ENCODE results near the gene FNDC3A. TPM values are rescaled to one million over a fixed set of nuclear protein-coding genes. Genes with fewer than 3 reads are reported as not detected.
"Not testable (repeated sequence)": the region's sequence is repeated elsewhere in the genome, so short reads cannot be mapped to it uniquely, and the experiment has no call there.

Gene FNDC3A
- total RNA-seq, 2 donors from 2014 or later: 23.8 to 38.2 TPM

- no peak for ATAC-seq (replicated peaks)
- Mint-ChIP-seq H3K9me3 (peaks cover 6% of the 10 kb centered on the region), H3K27ac (peak overlapping the region; percentile 69), H3K4me3 (no peak overlapping the region), H3K4me1 (peaks cover 26% of the 10 kb centered on the region), H3K36me3 (ENCODE audit: low read depth) (peaks cover 32% of the 10 kb centered on the region), H3K27me3 (no peaks in the 10 kb centered on the region)
Measured at GRCh38 chr13:49044836-49045235, 69.1 kb downstream of the FNDC3A start.

- no peak for ATAC-seq (replicated peaks)
- no peak overlapping the region for H3K4me3 Mint-ChIP-seq
- peaks cover 27% of the 10 kb centered on the region for H3K36me3 Mint-ChIP-seq (ENCODE audit: low read depth)
- no peak overlapping the region for H3K27ac Mint-ChIP-seq
- H3K27me3 Mint-ChIP-seq: no peaks in the 10 kb centered on the region
- peaks cover 6% of the 10 kb centered on the region for H3K9me3 Mint-ChIP-seq
- peaks cover 26% of the 10 kb centered on the region for H3K4me1 Mint-ChIP-seq
Measured at GRCh38 chr13:49046002-49046401, 70.3 kb downstream of the FNDC3A start.

- peaks cover 27% of the 10 kb centered on the region for H3K36me3 Mint-ChIP-seq (ENCODE audit: low read depth)
- no peak overlapping the region for H3K4me3 Mint-ChIP-seq
- peaks cover 26% of the 10 kb centered on the region for H3K4me1 Mint-ChIP-seq
- ATAC-seq (replicated peaks): no peak
- H3K27me3 Mint-ChIP-seq: no peaks in the 10 kb centered on the region
- H3K9me3 Mint-ChIP-seq: peaks cover 6% of the 10 kb centered on the region
- no peak overlapping the region for H3K27ac Mint-ChIP-seq
Measured at GRCh38 chr13:49046519-49046918, 70.8 kb downstream of the FNDC3A start.

- Mint-ChIP-seq H3K27me3 (no peaks in the 10 kb centered on the region), H3K27ac (no peak overlapping the region), H3K4me1 (peaks cover 14% of the 10 kb centered on the region), H3K9me3 (peaks cover 6% of the 10 kb centered on the region), H3K36me3 (ENCODE audit: low read depth) (peaks cover 19% of the 10 kb centered on the region), H3K4me3 (no peak overlapping the region)
- no peak for ATAC-seq (replicated peaks)
Measured at GRCh38 chr13:49052813-49053212, 77.1 kb downstream of the FNDC3A start.

GRCh38 chr13:49053215-49053614 lies 77.5 kb downstream of the FNDC3A start:
- Mint-ChIP-seq H3K4me1 (peaks cover 13% of the 10 kb centered on the region), H3K4me3 (no peak overlapping the region), H3K27ac (no peak overlapping the region), H3K9me3 (peaks cover 6% of the 10 kb centered on the region), H3K27me3 (no peaks in the 10 kb centered on the region), H3K36me3 (ENCODE audit: low read depth) (peaks cover 23% of the 10 kb centered on the region)
- ATAC-seq (replicated peaks): no peak

GRCh38 chr13:49053906-49054305 lies 78.2 kb downstream of the FNDC3A start:
- Mint-ChIP-seq H3K4me3 (no peak overlapping the region), H3K27ac (no peak overlapping the region), H3K9me3 (no peaks in the 10 kb centered on the region), H3K27me3 (no peaks in the 10 kb centered on the region), H3K4me1 (peaks cover 6% of the 10 kb centered on the region), H3K36me3 (ENCODE audit: low read depth) (peaks cover 30% of the 10 kb centered on the region)
- ATAC-seq (replicated peaks): no peak

- Mint-ChIP-seq H3K4me3 (no peak overlapping the region), H3K9me3 (no peaks in the 10 kb centered on the region), H3K4me1 (peaks cover 5% of the 10 kb centered on the region), H3K27ac (peak overlapping the region; percentile 16), H3K36me3 (ENCODE audit: low read depth) (peaks cover 32% of the 10 kb centered on the region), H3K27me3 (no peaks in the 10 kb centered on the region)
- no peak for ATAC-seq (replicated peaks)
Measured at GRCh38 chr13:49055021-49055420, 79.3 kb downstream of the FNDC3A start.

GRCh38 chr13:49057176-49057575 lies 81.5 kb downstream of the FNDC3A start:
- Mint-ChIP-seq H3K9me3 (no peaks in the 10 kb centered on the region), H3K27ac (no peak overlapping the region), H3K4me3 (no peak overlapping the region), H3K27me3 (no peaks in the 10 kb centered on the region), H3K4me1 (peaks cover 12% of the 10 kb centered on the region), H3K36me3 (ENCODE audit: low read depth) (peaks cover 32% of the 10 kb centered on the region)
- no peak for ATAC-seq (replicated peaks)

GRCh38 chr13:49058761-49059160 lies 83.0 kb downstream of the FNDC3A start:
- no peaks in the 10 kb centered on the region for H3K27me3 Mint-ChIP-seq
- H3K27ac Mint-ChIP-seq: no peak overlapping the region
- H3K4me1 Mint-ChIP-seq: peaks cover 17% of the 10 kb centered on the region
- H3K4me3 Mint-ChIP-seq: no peak overlapping the region
- H3K9me3 Mint-ChIP-seq: no peaks in the 10 kb centered on the region
- ATAC-seq (replicated peaks): no peak
- H3K36me3 Mint-ChIP-seq (ENCODE audit: low read depth): peaks cover 32% of the 10 kb centered on the region

- H3K36me3 Mint-ChIP-seq (ENCODE audit: low read depth): peaks cover 21% of the 10 kb centered on the region
- H3K27ac Mint-ChIP-seq: no peak overlapping the region
- ATAC-seq (replicated peaks): no peak
- no peaks in the 10 kb centered on the region for H3K27me3 Mint-ChIP-seq
- H3K4me3 Mint-ChIP-seq: no peak overlapping the region
- peaks cover 17% of the 10 kb centered on the region for H3K4me1 Mint-ChIP-seq
- H3K9me3 Mint-ChIP-seq: no peaks in the 10 kb centered on the region
Measured at GRCh38 chr13:49060678-49061387, 85.1 kb downstream of the FNDC3A start.

GRCh38 chr13:49061388-49061752 lies 85.7 kb downstream of the FNDC3A start:
- not testable (repeated sequence) for ATAC-seq (replicated peaks); H3K27me3 Mint-ChIP-seq; H3K27ac Mint-ChIP-seq; H3K9me3 Mint-ChIP-seq; H3K4me3 Mint-ChIP-seq
- Mint-ChIP-seq H3K4me1 (peaks cover 13% of the 10 kb centered on the region), H3K36me3 (ENCODE audit: low read depth) (peaks cover 16% of the 10 kb centered on the region)

- Mint-ChIP-seq H3K4me1 (peaks cover 11% of the 10 kb centered on the region), H3K27me3 (no peaks in the 10 kb centered on the region), H3K4me3 (no peak overlapping the region), H3K9me3 (no peaks in the 10 kb centered on the region), H3K27ac (no peak overlapping the region), H3K36me3 (ENCODE audit: low read depth) (peaks cover 14% of the 10 kb centered on the region)
- ATAC-seq (replicated peaks): no peak
Measured at GRCh38 chr13:49062297-49062896, 86.7 kb downstream of the FNDC3A start.

GRCh38 chr13:49063011-49063410 lies 87.3 kb downstream of the FNDC3A start:
- Mint-ChIP-seq H3K27ac (no peak overlapping the region), H3K4me3 (no peak overlapping the region), H3K36me3 (ENCODE audit: low read depth) (peaks cover 11% of the 10 kb centered on the region), H3K9me3 (no peaks in the 10 kb centered on the region), H3K4me1 (peaks cover 11% of the 10 kb centered on the region), H3K27me3 (no peaks in the 10 kb centered on the region)
- no peak for ATAC-seq (replicated peaks)

GRCh38 chr13:49063497-49063896 lies 87.8 kb downstream of the FNDC3A start:
- ATAC-seq (replicated peaks): no peak
- no peaks in the 10 kb centered on the region for H3K9me3 Mint-ChIP-seq
- H3K36me3 Mint-ChIP-seq (ENCODE audit: low read depth): peaks cover 6% of the 10 kb centered on the region

GRCh38 chr13:49064476-49064875 lies 88.8 kb downstream of the FNDC3A start:
- Mint-ChIP-seq H3K27me3 (no peaks in the 10 kb centered on the region), H3K4me3 (no peak overlapping the region), H3K27ac (no peak overlapping the region), H3K4me1 (peaks cover 13% of the 10 kb centered on the region), H3K36me3 (ENCODE audit: low read depth) (no peaks in the 10 kb centered on the region), H3K9me3 (no peaks in the 10 kb centered on the region)
- no peak for ATAC-seq (replicated peaks)

More at GRCh38 chr13:49063497-49063896, 87.8 kb downstream of the FNDC3A start:
- Mint-ChIP-seq H3K27me3 (no peaks in the 10 kb centered on the region), H3K27ac (no peak overlapping the region), H3K4me1 (peaks cover 11% of the 10 kb centered on the region), H3K4me3 (no peak overlapping the region)
